H9 (cell line): ENCODE data around the gene SMCO1. TPM values are rescaled to one million over a fixed set of nuclear protein-coding genes. Genes with fewer than 3 reads are reported as not detected.

Source experiments
- DNase-seq: peaks from one replicate; pipeline ENCODE4 v3.0.0-alpha.2; 2017
- H2AFZ ChIP-seq: one replicate; pipeline ENCODE4 v1.6.1; 2013; ENCODE audit warnings: mild to moderate bottlenecking, low read length, control low read depth, moderate library complexity
- H2AK5ac ChIP-seq: 2 replicates; pipeline ENCODE4 v1.6.1; 2013; ENCODE audit warnings: low read length, control low read depth, mixed read lengths; ENCODE audit not compliant: insufficient read length
- H2BK120ac ChIP-seq: one replicate; pipeline ENCODE4 v1.6.1; 2013; ENCODE audit warnings: low read depth, mild to moderate bottlenecking, low read length, control low read depth, inconsistent platforms; ENCODE audit not compliant: poor library complexity, severe bottlenecking
- H2BK12ac ChIP-seq: 2 replicates; pipeline ENCODE4 v1.6.1; 2013; ENCODE audit warnings: low read length, control low read depth, mixed read lengths, low read depth; ENCODE audit not compliant: insufficient read length
- H2BK15ac ChIP-seq: 2 replicates; pipeline ENCODE4 v1.6.1; 2013; ENCODE audit warnings: low read depth, low read length, control low read depth
- H2BK20ac ChIP-seq: one replicate; pipeline ENCODE4 v1.6.1; 2013; ENCODE audit warnings: low read depth, mild to moderate bottlenecking, low read length, control low read depth, inconsistent platforms; ENCODE audit not compliant: poor library complexity, severe bottlenecking
- H2BK5ac ChIP-seq: 2 replicates; pipeline ENCODE4 v1.6.1; 2013; ENCODE audit warnings: low read length, control low read depth, mixed read lengths; ENCODE audit not compliant: insufficient read length
- H3K14ac ChIP-seq: 2 replicates; pipeline ENCODE4 v1.6.1; 2013; ENCODE audit warnings: low read length, control low read depth; ENCODE audit not compliant: insufficient read depth
- H3K18ac ChIP-seq: 2 replicates; pipeline ENCODE4 v1.6.1; 2013; ENCODE audit warnings: low read depth, mild to moderate bottlenecking, mixed read lengths, low read length, control low read depth; ENCODE audit not compliant: insufficient read length
- H3K23ac ChIP-seq: 2 replicates; pipeline ENCODE4 v1.6.1; 2013; ENCODE audit warnings: low read length, control low read depth, mixed read lengths, low read depth; ENCODE audit not compliant: insufficient read length
- H3K23me2 ChIP-seq: 2 replicates; pipeline ENCODE4 v1.6.1; 2013; ENCODE audit warnings: low read depth, mild to moderate bottlenecking, mixed read lengths, low read length, control low read depth; ENCODE audit not compliant: insufficient read length, poor library complexity, severe bottlenecking
- H3K27ac ChIP-seq: 2 replicates; pipeline ENCODE4 v1.5.1; 2013; ENCODE audit warnings: low read length, control low read depth, mixed read lengths, low read depth; ENCODE audit not compliant: insufficient read length
- H3K27me3 ChIP-seq: 2 replicates; pipeline ENCODE4 v1.6.1; 2013; ENCODE audit warnings: low read length, control low read depth, inconsistent platforms; ENCODE audit not compliant: insufficient read depth
- H3K4ac ChIP-seq: 2 replicates; pipeline ENCODE4 v1.6.1; 2013; ENCODE audit warnings: low read depth, mild to moderate bottlenecking, control low read depth, inconsistent platforms, low read length, moderate library complexity
- H3K4me1 ChIP-seq: 2 replicates; pipeline ENCODE4 v1.6.1; 2013; ENCODE audit warnings: low read length, control low read depth, inconsistent platforms; ENCODE audit not compliant: insufficient read depth
- H3K4me2 ChIP-seq: 2 replicates; pipeline ENCODE4 v1.6.1; 2013; ENCODE audit warnings: low read length, control low read depth, mixed read lengths; ENCODE audit not compliant: insufficient read length, insufficient read depth
- H3K56ac ChIP-seq: 2 replicates; pipeline ENCODE4 v1.6.1; 2013; ENCODE audit warnings: low read depth, mild to moderate bottlenecking, mixed read lengths, low read length, control low read depth; ENCODE audit not compliant: insufficient read length
- H3K79me1 ChIP-seq: 2 replicates; pipeline ENCODE4 v1.6.1; 2013; ENCODE audit warnings: low read depth, mild to moderate bottlenecking, moderate library complexity, low read length, control low read depth, inconsistent platforms; ENCODE audit not compliant: insufficient read depth, poor library complexity, severe bottlenecking
- H3K79me2 ChIP-seq: 2 replicates; pipeline ENCODE4 v1.6.1; 2013; ENCODE audit warnings: low read length, control low read depth, inconsistent platforms; ENCODE audit not compliant: insufficient read depth
- H3K9ac ChIP-seq: 2 replicates; pipeline ENCODE4 v1.6.1; 2013; ENCODE audit warnings: low read length, control low read depth, mixed read lengths; ENCODE audit not compliant: insufficient read length; ENCODE audit errors: extremely low read depth
- H3K9me3 ChIP-seq: one replicate; pipeline ENCODE4 v1.6.1; 2013; ENCODE audit warnings: low read depth, low read length, inconsistent platforms; ENCODE audit not compliant: control insufficient read depth
- H3T11ph ChIP-seq: one replicate; pipeline ENCODE4 v1.6.1; 2013; ENCODE audit warnings: mild to moderate bottlenecking, low read length, control low read depth, inconsistent platforms
- H4K20me1 ChIP-seq: one replicate; pipeline ENCODE4 v1.6.1; 2013; ENCODE audit not compliant: control insufficient read depth, insufficient read length, insufficient read depth
- H4K5ac ChIP-seq: 2 replicates; pipeline ENCODE4 v1.6.1; 2013; ENCODE audit warnings: low read depth, mild to moderate bottlenecking, mixed read lengths, low read length, control low read depth; ENCODE audit not compliant: insufficient read length
- H4K8ac ChIP-seq: replicated peaks from 2 replicates; pipeline ENCODE4 v1.6.1; 2013; ENCODE audit warnings: low read length, control low read depth, mixed read lengths, low read depth; ENCODE audit not compliant: insufficient read length
- H4K91ac ChIP-seq: 2 replicates; pipeline ENCODE4 v1.6.1; 2013; ENCODE audit warnings: low read depth, mild to moderate bottlenecking, moderate library complexity, mixed read lengths, low read length, control low read depth; ENCODE audit not compliant: insufficient read length
- H3K27ac Mint-ChIP-seq, 3 experiments: 2 replicates in 2 of 3; 3 replicates in 1 of 3; pipeline ENCODE4 v1.8.0; 2020 to 2021; ENCODE audit warnings: mixed read lengths in 3 of 3, mild to moderate bottlenecking in 1 of 3, moderate library complexity in 1 of 3
- H3K27me3 Mint-ChIP-seq: 2 replicates; pipeline ENCODE4 v1.8.0; 2021; ENCODE audit warnings: low read depth, mild to moderate bottlenecking, moderate library complexity, mixed read lengths
- H3K36me3 Mint-ChIP-seq, 3 experiments: 2 replicates in 2 of 3; 3 replicates in 1 of 3; pipeline ENCODE4 v1.8.0; 2020 to 2021; ENCODE audit warnings: low read depth in 3 of 3, mixed read lengths in 3 of 3; ENCODE audit not compliant: insufficient read depth in 1 of 3
- H3K4me1 Mint-ChIP-seq, 2 experiments: 2 replicates each; pipeline ENCODE4 v1.8.0; 2020; ENCODE audit warnings: mixed read lengths in 2 of 2
- H3K4me3 Mint-ChIP-seq, 2 experiments: 2 replicates in 1 of 2; 3 replicates in 1 of 2; pipeline ENCODE4 v1.8.0; 2020 to 2021; ENCODE audit warnings: mild to moderate bottlenecking in 2 of 2, mixed read lengths in 2 of 2, moderate library complexity in 1 of 2
- H3K9me3 Mint-ChIP-seq, 2 experiments: 2 replicates in 1 of 2; 3 replicates in 1 of 2; pipeline ENCODE4 v1.8.0; 2020; ENCODE audit warnings: mild to moderate bottlenecking in 2 of 2, mixed read lengths in 2 of 2, moderate library complexity in 1 of 2
- WGBS: extraction: QIAGEN DNeasy Blood & Tissue Kit; methylation state at CpG from one replicate; pipeline ENCODE4 v1.1.7; 2013; ENCODE audit warnings: missing lambda C conversion rate, low lambda C conversion rate, mixed read lengths; ENCODE audit not compliant: insufficient read length; ENCODE audit errors: extremely low coverage; 5-methylcytosine and 5-hydroxymethylcytosine counted together
- total RNA-seq: library from RNA; stranded (reverse); gene quantifications from 2 replicates; pipeline ENCODE4 v1.2.1, GENCODE V29; 2021
- TF ChIP-seq, protein P1 (sequence below): fragments of 200-600 bp; sonication (generic); conservative IDR thresholded peaks from 3 replicates; pipeline ENCODE4 v1.8.0; 2021; ENCODE audit warnings: antibody characterized with exemption, mild to moderate bottlenecking

The SMCO1 gene
- total RNA-seq, 1 experiment from 2014 or later: not detected

DNA sequence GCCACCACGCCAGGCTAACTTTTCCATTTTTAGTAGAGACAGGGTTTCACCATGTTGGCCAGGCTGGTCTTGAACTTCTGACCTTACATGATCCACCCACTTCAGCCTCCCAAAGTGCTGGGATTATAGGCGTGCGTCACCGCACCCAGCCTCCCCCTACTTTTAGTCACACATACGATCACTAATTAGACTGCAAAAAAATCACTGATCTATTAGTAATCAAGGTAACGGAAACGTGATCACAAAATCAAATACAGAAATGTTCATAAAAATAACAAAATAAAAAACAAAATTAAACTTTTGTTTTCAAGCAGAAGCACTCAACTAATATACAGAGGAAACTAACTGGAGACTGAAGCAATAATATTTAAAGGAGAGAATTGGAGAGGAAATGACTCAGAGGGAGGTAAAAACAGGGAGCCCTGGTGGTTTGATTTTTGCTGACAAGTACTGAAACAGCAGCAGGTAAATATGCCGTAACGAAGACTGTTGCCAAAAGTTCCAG, 48.6 kb upstream of the SMCO1 start:
- Mint-ChIP-seq H3K9me3 (no peaks in the 10 kb centered on the region; a peak in 1 of 5 replicates), H3K4me3 (no peak overlapping the region), H3K27me3 (no peaks in the 10 kb centered on the region), H3K4me1 (peaks cover 3 to 9% of the 10 kb centered on the region in 2 experiments), H3K36me3 (peaks cover 6 to 21% (median 19%) of the 10 kb centered on the region in 3 experiments; a peak in 5 of 7 replicates), H3K27ac (peak overlapping the region in 1 of 3 experiments; percentile 64; a peak in 1 of 7 replicates)
- Histone ChIP-seq H3K56ac (no peak overlapping the region), H2BK20ac (no peak overlapping the region), H3K9me3 (no peaks in the 10 kb centered on the region), H3K23me2 (peaks cover 4% of the 10 kb centered on the region), H3K27ac (no peak overlapping the region), H4K5ac (no peak overlapping the region), H4K20me1 (no peaks in the 10 kb centered on the region), H2BK120ac (no peak overlapping the region), H3K4ac (no peak overlapping the region), H4K91ac (no peak overlapping the region), H2BK12ac (no peak overlapping the region), H3K4me1 (peaks cover 2% of the 10 kb centered on the region; the same call in 1 of the 2 replicates), H3K4me2 (no peak overlapping the region), H2BK5ac (no peak overlapping the region), H2AFZ (no peak overlapping the region), H4K8ac (no peak overlapping the region), H3K9ac (no peak overlapping the region), H3K18ac (no peak overlapping the region), H3K14ac (no peak overlapping the region), H3K23ac (no peak overlapping the region), H3K79me1 (peaks cover 4% of the 10 kb centered on the region), H3T11ph (no peak overlapping the region), H2BK15ac (no peak overlapping the region), H3K79me2 (no peaks in the 10 kb centered on the region), H2AK5ac (no peak overlapping the region), H3K27me3 (no peaks in the 10 kb centered on the region)
- TF ChIP-seq, protein P1, sequence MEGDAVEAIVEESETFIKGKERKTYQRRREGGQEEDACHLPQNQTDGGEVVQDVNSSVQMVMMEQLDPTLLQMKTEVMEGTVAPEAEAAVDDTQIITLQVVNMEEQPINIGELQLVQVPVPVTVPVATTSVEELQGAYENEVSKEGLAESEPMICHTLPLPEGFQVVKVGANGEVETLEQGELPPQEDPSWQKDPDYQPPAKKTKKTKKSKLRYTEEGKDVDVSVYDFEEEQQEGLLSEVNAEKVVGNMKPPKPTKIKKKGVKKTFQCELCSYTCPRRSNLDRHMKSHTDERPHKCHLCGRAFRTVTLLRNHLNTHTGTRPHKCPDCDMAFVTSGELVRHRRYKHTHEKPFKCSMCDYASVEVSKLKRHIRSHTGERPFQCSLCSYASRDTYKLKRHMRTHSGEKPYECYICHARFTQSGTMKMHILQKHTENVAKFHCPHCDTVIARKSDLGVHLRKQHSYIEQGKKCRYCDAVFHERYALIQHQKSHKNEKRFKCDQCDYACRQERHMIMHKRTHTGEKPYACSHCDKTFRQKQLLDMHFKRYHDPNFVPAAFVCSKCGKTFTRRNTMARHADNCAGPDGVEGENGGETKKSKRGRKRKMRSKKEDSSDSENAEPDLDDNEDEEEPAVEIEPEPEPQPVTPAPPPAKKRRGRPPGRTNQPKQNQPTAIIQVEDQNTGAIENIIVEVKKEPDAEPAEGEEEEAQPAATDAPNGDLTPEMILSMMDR: no peak
- no peak for DNase-seq
- no CpG with 5 or more reads among the region's 9 CpGs for WGBS
